GM18868 (cell line): ENCODE measurements around the gene ELP4.
A peak's percentile ranks its signal among the peaks of the same experiment; 100 is the strongest.
"Not testable (repeated sequence)": the region's sequence is repeated elsewhere in the genome, so short reads cannot be mapped to it uniquely, and the experiment has no call there.

ENCODE experiments used
- ATAC-seq: cut with Tn5 transposase; IDR thresholded peaks from one replicate; pipeline ENCODE4 v1.9.1; 2021; ENCODE audit warnings: mild to moderate bottlenecking, moderate library complexity; ENCODE audit not compliant: unreplicated experiment

Gene ELP4

GRCh38 chr11:31542862-31543261 is 33.3 kb downstream of the ELP4 start:
- no peak for ATAC-seq

GRCh38 chr11:31555938-31556337 is 46.4 kb downstream of the ELP4 start:
- ATAC-seq = no peak

- no peak for ATAC-seq
Observed at GRCh38 chr11:31558001-31558400, 48.4 kb downstream of the ELP4 start.

DNA sequence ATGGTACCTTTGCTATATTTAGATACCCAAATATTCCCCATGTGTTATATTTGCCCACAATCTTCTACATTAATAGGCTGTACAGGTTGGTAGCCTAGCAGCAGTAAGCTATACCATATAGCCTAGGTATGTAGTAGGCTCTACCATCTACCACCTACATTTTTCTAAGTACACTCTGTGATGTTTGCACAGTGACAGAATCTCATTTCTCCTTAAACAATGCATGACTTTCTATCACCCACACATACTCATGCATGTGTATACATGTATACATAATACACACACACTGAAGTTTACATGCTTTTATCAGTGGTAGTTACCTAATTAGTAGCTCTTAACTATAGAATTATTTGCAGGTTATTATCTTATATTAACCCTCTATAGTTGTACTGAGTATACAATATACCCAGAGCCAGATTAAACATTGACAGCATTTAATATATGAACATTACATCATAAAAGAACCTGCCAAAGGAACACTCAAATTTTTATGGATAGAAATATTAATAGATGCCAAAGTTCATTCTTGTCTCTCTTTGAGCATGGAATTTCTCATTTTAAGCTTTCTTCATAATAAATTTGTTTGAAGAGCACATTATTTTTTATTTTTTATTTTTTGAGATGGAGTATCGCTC is 51.4 kb downstream of the ELP4 start:
- ATAC-seq = no peak

- ATAC-seq = not testable (repeated sequence)
Observed at GRCh38 chr11:31564517-31564916, 55.0 kb downstream of the ELP4 start.

GRCh38 chr11:31574133-31574532 is 64.6 kb downstream of the ELP4 start:
- not testable (repeated sequence) for ATAC-seq

DNA sequence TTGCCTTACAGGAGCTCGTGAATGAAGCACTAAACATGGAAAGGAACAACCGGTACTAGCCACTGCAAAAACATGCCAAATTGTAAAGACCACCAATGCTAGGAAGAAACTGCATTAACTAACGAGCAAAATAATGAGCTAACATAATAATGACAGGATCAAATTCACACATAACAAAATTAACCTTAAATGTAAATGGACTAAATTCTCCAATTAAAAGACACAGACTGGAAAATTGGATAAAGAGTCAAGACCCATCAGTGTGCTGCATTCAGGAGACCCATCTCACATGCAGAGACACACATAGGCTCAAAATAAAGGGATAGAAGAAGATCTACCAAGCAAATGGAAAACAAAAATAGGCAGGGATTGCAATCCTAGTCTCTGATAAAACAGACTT is 66.2 kb downstream of the ELP4 start:
- not testable (repeated sequence) for ATAC-seq

GRCh38 chr11:31579412-31579811 is 69.8 kb downstream of the ELP4 start:
- ATAC-seq = not testable (repeated sequence)

- ATAC-seq = no peak
Observed at GRCh38 chr11:31582697-31583096, 73.1 kb downstream of the ELP4 start.

DNA sequence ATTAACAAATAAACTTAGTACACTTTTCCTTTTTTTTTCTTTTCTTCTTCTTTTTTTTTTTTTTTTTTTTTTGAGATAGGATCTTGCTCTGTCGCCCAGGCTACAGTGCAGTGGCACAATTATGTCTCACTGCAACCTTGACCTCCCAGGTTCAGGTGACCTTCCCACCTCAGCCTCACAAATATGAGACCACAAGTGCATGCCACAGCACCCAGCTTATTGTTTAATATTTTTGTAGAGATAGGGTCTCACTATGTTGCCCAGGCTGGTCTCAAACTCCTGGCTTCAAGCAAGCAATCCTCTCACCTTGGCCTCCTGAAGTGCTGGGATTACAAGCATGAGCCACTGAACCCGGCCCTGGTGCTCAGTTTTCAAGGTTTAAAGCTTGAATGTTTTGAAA is 88.9 kb downstream of the ELP4 start:
- ATAC-seq = no peak

DNA sequence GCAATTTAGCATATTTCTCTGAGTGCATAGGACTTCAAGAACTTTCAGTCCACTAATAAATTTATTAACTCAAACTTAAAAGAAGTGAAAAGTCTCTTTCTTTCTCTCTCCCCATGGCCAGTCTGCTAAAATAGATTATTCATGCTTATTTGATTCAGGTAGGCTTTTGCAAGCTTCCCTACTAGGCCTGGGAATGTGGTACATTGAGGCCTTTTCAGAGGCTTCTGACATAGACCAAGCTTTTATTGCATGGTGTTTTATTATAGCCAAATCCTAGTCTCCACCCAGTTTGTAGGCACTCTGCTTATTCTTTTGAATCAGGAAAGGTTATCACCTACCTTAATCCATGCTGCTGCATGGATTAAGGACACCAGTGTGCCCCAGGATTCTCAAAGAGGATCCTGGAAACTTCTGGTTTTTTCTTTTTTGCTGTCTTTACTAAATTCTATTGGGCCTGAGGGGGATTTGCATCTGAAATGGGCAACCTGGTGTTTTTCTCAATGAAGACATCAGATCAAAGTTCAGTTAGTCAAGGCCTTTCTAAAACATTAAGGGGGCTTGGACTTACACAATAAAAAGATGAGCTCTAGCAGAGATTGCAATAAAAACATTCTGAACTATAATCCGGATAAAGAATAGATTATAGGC is 92.2 kb downstream of the ELP4 start:
- no peak for ATAC-seq

DNA sequence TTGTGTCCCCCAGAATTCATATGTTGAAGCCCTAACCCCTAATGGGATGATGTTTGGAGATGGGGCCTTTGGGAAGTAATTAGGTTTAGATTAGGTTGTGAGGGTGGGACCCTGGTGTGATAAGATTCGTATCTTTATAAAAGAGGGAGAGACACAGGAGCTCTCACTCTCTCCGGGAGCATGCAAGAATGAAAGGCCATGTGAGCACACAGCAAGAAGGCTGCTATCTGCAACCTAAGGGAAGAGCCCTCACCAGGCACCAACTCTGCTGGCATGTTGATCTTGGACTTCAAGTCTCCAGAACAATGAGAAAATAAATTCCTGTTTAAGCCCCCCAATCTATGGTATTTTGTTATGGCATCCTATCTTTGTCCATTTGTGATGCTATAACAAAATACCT is 97.3 kb downstream of the ELP4 start:
- ATAC-seq = no peak

- no peak for ATAC-seq
Observed at GRCh38 chr11:31607914-31608313, 98.3 kb downstream of the ELP4 start.

DNA sequence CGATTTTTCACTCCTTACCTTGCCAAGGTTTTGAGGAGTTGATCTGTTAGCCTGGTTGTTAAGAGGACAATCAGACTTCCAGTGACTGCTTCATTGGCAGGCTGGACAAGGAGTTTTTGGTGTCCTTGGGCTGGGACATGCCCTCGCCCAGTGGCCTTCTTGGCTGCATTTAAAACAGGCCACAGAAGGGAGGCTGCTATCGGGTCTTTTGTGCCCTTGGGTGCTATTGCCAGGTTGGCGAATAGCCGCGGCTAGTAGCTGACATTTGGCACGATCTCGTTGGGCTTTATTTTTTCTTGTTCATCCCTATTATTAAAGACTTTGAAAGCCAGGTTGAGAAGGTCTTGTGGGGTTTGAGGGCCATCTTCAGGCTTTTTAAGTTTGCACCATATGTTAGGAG is 99.4 kb downstream of the ELP4 start:
- no peak for ATAC-seq

GRCh38 chr11:31610544-31610943 is 101.0 kb downstream of the ELP4 start:
- ATAC-seq = no peak

- ATAC-seq = no peak
Observed at GRCh38 chr11:31617246-31617645, 107.7 kb downstream of the ELP4 start.

DNA sequence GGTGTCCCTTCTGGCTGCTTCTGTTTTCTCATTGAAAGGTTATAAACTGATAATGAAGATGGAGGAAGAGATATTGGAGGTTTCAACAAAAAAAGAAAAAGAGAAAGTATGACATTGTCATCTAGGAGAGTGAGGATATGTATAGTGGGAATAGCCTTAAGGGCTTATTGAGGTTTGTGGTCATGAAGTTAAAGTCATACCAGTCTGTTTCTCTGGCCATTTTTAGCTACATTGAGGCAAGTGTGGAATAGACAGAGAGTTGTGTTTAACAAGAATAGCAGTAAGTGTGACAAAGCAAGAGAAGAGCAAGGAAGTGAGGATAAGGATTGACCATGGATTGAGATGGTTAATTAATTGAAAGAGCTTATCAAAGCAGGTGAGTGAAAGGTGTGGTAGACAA is 110.4 kb downstream of the ELP4 start:
- peak; percentile 86 for ATAC-seq

- peak; percentile 33 for ATAC-seq
Observed at GRCh38 chr11:31620434-31620833, 110.9 kb downstream of the ELP4 start.

- no peak for ATAC-seq
Observed at GRCh38 chr11:31625868-31626267, 116.3 kb downstream of the ELP4 start.

DNA sequence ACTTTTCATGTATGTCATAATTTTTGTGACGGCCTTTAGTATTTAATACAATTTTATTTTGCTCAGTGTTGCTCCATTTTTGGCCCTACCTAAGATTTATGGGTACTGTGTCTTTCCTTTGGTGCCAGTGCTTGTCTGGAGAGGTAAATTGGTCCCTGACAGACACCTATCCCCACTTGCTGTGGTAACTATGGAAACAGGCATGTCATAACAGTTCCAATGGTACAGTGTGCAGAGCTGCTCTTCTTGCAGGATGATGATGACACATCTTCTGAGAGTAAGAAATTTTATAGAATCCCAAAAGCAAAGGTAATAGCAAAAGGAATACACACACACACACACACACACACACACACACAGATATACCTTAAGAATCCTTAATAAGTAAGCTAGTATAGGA is 118.5 kb downstream of the ELP4 start:
- ATAC-seq = no peak

GRCh38 chr11:31636983-31637382 is 127.4 kb downstream of the ELP4 start:
- ATAC-seq = no peak

DNA sequence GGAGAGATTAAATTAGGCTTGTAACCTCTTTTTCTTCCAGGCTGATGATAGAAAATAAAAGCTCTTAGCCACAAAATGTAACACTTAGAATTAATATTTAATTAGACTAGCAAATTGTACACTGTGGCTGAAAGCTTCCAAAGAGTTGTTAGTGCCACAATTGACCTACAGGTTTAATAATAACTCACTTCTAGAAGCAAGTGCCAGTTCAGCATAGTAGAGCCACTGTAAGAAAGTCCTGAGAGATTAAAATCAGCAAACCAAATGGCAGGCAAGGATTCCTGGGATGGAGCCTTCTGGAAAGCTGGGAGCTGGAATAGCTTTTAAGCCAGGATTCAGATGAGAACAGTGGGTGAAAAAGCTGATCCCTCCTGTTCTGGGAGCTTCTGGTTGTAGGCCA is 131.0 kb downstream of the ELP4 start:
- ATAC-seq = no peak
